T-helper 1 cell treated with Interleukin-12 subunit alpha and Interleukin-12 subunit beta and Interleukin-4 antibody, amounts not matched to agents 30 ng/mL and 1 ng/mL, for 36 hours (primary cell): ENCODE measurements around the gene TSPO. TPM values are rescaled to one million over a fixed set of nuclear protein-coding genes. Genes with fewer than 3 reads are reported as not detected.

Experiments used
- intact Hi-C: fragments of 100-400 bp; cut with micrococcal nuclease; formaldehyde crosslinking; loops from one replicate; pipeline ENCODE4 v1.15.1; 2024
- total RNA-seq: library from RNA; stranded (reverse); gene quantifications from 2 replicates; pipeline ENCODE4 v1.2.3, GENCODE V29; 2022

The TSPO gene
- total RNA-seq, 1 donor from 2014 or later = 103 TPM

DNA sequence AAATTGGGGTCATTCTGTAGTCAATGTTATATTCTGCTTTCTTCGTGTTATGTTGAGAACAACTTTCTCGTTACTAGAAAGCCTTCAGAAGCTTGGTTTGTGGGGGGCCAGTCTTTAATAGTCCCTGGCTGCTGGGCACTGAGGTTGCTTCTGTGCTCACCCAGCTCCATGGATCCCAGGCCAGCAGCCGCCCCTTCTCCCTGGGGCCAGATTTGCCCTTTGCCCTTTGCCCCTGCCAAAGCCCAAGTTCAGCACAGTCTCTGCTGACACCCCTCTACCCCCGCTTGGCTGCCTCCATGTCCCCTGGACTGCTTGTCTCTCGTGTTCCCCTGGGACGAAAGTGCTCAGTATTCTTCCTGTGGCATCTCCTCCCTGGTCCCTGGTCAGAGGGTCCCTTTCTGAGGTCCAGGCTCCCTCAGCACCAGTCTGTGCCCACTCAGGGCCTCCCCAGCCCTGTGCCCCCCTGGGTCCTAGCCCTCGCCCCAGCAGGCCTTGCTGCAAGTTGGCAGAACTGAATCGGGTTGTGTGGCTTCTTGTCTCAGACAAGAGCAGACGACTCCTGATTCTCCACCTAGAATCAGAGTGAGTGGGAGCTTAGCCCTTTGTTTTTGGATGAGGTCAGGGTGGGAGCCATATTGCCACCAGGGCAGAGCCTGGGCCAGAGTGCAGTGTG is 6.7 kb downstream of the TSPO start:
- intact Hi-C loops = no loop called here

GRCh38 chr22:43158778-43159483 is 7.6 kb downstream of the TSPO start:
- intact Hi-C loops = no loop called here

- intact Hi-C loops = no loop called here
Measured at GRCh38 chr22:43159484-43160178, 8.3 kb downstream of the TSPO start.

DNA sequence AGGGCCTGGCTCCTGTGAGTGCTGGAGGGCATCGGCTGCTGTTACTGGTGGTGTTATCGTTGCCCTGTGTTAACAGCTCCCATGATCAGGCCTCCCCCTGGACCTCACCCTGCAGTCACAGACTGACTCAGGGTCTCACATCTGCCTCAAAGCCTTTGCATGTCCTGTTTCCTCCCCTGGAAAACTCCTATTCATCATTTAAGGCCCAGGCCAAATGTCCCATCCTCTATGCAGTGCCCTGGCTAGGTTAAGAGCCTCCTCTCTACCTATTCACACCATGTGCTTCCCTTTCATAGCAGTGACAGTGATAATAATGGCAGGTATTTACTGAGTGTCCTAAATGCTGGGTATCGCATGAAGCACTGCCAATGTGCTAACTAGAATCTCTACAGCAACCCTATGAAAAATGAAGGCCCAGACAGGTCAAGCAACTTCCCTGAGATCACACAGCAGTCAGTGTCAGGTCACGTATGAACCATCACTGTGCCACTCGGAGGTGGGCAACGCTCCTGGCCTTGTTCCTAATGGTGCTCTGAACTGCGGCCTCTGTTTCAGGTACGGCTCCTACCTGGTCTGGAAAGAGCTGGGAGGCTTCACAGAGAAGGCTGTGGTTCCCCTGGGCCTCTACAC is 9.3 kb downstream of the TSPO start:
- intact Hi-C loops = no loop called here

DNA sequence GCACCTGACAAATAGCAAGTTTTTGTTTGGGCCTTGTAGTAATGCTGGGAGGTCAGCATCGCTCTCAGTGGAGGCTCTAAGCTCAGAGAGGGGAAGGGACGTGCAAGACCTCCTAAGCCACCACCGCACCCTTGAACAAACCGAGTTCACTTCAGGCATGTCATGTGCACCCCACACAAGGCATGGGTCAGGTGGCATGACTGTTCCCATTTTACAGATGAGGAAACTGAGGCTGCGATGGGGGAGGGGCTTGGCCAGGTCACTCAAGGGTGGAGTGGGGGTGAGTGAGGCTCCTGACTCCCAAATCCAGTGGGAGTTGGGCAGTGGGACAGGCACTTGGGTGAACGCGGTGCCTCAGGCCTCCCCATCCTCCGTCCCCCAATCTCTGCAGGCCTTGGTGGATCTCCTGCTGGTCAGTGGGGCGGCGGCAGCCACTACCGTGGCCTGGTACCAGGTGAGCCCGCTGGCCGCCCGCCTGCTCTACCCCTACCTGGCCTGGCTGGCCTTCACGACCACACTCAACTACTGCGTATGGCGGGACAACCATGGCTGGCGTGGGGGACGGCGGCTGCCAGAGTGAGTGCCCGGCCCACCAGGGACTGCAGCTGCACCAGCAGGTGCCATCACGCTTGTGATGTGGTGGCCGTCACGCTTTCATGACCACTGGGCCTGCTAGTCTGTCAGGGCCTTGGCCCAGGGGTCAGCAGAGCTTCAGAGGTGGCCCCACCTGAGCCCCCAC is 11.2 kb downstream of the TSPO start:
- intact Hi-C loops = no loop called here

DNA sequence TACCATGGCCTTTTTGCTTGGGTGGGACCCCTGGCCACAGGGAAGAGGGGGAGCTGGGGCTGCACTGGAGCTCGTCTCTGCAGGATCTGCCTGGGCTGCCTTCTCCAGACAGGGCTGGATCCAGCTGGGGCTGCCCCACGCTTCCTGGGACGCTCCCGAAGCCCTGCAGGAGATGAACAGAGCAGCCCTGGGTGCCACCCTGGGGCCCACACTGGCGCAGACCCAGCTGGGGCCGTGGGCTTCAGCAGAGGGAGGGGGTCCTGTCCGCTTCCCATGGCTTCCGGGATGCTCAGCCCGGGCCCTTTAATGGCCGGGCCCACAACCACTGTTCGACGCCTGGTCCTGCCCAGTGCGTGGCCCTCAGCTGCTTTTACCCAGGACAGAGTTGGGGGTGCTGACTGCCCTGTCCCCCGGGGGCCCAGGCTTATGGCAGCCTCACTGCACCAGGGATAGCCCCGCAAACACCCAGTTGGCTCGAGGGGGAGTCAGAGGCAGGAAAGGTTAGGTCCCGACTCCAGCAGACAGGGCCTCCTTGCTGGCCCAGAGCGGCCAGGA is 12.0 kb downstream of the TSPO start:
- intact Hi-C loops = no loop called here

- intact Hi-C loops = no loop called here
Measured at GRCh38 chr22:43164636-43165035, 13.3 kb downstream of the TSPO start.

DNA sequence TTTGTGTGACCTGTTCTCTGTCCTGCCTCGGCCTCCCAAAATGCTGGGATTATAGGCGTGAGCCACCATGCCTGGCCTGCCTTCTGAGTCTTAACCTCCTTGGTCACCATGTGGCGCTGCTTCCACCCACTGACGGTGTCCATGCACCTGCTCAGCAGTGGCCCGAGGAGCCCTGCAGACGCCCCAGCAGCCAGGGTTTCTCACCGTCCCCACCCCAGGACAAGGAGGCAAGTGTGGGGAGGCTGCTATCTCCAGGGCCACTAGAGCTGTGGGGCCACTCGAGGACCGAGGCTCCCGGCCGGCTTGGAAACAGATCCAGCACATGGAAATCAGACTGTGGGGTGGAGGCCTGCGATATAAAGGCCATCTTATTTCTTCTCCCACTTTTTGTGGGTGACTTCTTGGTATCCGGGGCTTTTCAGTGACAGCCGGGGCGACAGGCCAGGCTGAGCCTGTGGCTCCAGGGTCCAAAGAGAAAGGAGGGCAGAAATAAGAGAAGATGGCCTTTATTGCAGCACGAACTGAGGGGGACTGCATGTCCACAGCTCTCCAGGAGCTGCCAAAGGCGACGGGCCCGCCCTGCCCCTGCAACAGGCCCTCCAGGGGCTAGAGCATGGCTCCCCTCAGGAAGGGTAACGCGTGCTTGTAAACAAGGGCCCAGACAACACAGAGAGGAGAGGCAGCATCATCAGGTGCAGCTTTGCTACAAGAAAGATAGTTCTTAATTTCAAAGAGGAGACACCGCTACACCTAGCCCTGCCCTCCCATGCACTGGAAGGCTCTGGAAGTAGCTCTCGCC is 15.0 kb downstream of the TSPO start:
- intact Hi-C loops = no loop called here

DNA sequence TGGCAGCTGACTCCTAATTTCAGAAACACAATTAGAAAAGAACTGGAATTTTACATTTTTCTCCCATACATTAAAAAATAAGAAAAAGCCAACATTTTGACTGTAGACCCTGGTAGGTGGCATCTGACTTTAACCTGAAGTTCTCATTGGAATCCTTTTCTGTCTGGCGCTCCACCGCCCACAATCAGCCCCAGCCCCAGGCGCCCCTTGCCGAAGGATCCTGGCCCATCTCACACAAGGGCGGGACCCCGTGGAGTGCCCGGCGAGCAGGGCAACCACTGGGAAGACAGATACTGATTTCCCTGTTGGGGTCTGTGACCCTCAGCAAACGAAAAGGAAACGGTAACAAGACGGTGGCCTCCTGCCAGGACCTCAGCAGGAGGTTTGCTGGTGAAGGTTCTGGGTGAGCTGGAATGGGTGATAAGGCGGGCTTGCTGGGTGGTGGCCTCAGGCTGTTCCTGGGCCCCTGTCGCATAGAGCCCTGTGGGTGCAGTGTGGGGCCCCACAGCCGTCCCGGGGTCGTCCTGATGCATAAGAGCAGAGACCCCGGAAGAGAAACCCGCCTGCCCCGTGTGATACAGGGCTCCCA is 15.7 kb downstream of the TSPO start:
- intact Hi-C loops = no loop called here

DNA sequence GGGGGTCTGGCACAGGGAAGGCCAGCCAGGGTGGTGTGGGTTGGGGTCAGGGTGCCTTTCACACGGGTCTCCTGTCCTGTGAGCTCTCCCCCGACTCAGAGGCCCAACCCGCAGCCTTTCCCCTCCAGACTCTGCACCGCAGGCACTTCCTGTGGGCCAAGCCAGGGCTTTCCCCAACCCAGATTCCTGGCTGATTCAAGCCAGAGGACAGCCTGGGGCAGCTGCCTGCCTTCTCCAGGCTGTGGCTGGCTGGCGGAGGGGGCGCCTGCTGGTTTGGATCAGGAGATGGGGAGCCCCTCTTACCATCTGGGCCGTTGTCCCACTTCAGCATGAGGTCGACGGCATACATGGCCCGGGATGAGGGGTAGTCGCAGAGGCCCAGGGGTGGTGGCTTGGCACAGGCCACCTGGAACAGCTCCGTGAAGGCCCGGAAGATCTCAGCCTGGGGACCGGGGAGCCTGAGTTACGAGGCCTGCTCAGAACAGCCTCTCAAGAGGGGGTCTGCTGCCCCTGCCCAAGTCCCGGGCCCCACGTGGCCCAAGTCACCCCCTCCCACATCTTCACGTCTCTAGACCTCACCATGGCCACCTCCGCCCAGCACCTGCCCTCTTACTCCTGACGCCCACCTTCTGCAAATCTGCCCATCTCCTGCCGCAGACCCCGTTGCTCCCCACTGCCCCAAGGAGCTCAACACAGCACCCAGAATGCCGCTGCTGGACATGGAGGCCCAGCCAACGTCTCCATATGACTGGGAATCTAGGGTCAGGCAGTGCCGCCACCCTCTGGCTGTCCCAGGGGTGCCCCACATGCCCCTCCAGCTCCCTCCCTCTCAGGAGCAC is 17.3 kb downstream of the TSPO start:
- intact Hi-C loops = no loop called here

DNA sequence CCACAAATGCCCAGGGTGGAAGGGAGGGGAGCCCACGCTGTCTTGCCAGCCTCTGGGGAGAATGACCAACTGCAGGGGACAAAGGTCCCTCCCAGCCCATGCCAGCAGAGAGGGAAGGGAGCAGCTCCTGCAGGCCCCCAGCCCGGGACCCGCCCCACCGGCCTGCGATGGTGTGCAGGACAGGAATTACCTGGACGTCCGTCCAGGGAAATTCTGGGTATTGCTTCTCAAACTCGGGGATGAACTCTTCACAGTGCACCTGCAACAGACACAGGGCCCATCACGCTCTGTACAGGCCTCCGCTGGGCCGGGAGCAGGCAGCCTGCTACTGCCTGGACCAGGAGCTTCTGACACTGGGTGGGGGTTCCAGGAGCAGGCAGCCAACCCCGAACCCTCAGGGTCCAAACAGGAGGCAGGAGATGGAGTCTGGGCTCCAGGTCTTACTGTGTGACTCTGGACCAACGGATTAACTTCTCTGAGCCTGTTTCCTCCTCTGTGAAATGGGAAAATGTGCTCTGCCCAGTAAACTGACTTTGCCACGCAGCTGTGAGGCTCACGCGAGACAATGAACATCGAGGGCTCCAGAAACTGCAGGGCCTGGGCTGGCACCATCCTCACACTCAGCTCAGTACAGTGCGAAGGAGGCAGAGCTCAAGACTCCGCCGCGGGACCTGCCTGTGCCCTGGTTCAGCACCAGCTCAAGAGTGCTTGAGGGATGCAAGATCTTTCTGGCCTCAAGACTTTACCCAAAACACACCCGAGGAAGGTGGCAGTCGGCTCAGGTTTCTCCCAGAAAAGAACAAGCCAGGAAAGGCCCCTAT is 18.2 kb downstream of the TSPO start:
- intact Hi-C loops = no loop called here

GRCh38 chr22:43170131-43170480 is 18.7 kb downstream of the TSPO start:
- intact Hi-C loops = no loop called here

- intact Hi-C loops = no loop called here
Measured at GRCh38 chr22:43171019-43171491, 19.7 kb downstream of the TSPO start.

- intact Hi-C loops = no loop called here
Measured at GRCh38 chr22:43171607-43172006, 20.2 kb downstream of the TSPO start.

DNA sequence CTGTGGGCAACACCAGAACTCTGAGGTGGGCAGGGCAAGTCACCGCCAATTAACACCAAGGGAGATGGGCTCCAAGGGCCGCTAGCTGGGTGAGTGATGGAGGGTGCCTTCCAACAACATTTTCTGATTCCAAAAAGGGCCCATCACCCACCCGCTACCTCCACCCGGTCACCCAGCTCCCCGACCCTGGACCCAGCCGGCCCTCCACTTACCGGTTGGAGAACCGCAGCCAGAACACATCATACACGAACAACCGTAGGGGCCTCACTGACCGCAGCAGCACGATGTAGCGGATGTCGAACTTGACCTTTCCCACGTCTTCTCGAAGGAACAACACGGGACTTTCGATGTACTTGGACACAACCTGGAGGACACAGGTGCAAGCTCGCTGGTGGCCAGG is 20.8 kb downstream of the TSPO start:
- intact Hi-C loops = no loop called here

DNA sequence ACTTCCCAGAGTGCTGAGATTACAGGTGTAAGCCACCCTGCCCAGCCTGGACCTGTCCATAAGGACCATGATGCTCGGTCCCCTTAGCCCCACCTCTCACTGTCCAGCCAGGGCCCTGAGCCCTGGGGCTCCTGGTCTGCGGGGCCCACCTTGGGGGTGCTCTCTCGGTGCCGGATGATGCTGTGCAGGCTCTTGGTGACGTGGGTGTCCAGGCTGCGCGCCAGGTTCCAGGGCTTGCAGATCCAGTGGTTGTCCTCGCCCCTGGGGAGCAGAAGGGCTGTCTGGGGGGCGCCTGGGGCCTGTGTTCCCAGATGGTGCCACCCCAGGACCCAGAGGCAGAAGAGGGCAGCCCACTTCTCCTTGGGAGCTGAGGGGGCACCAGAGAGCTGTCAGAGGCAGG is 22.2 kb downstream of the TSPO start:
- intact Hi-C loops = no loop called here

DNA sequence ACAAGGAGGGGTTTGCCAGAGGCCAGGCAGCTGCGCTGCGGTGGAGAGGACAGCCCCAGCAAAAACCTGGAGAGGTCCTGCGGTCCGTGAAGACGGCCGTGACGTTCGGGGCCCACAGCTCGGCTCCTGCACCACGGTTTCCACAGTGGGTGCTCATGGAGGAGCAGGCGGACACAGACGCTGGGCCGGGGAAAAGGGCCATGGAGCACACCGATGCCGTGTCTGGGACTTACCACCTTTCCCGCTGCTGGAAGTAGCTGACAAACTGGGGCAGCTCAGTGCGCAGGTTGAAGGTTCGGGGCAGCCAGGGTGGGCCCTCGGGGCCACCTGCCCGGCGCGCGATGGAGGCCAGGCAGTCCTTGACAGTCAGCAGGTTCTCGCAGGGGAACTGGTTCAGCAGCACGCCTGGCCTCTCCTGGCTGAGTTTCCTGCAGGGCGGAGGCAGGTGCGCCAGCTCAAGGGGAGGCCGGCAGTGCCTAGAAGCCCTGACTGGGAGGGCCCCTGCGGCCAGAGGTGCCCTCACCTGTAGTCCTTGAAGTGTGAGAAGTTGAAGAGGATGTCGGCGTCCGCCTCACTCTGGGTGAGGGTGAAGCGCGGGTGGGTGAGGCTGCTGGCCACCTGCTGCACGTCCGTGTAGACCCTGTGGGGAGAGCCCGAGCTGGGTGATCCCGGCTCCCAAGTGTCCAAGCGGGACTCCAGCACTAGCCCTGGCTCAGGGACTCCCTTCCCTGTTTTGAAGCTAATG is 22.8 kb downstream of the TSPO start:
- intact Hi-C loops = no loop called here
